22Rv1 (cell line): Measurements from ENCODE around the gene COQ5.
"Not testable (repeated sequence)": the region's sequence is repeated elsewhere in the genome, so short reads cannot be mapped to it uniquely, and the experiment has no call there.

Experiments used
- H3K27ac ChIP-seq: fragments of 450-650 bp; 2 replicates; pipeline ENCODE4 v1.5.1; 2017
- ZFX ChIP-seq: fragments of 450-650 bp; IDR thresholded peaks from 2 replicates; pipeline ENCODE4 v1.6.1; 2017; ENCODE audit warnings: antibody characterized with exemption, borderline replicate concordance
- TF ChIP-seq, protein P1 (sequence below): fragments of 450-650 bp; IDR thresholded peaks from 2 replicates; pipeline ENCODE4 v1.5.1; 2017; ENCODE audit warnings: mild to moderate bottlenecking

Gene COQ5

DNA sequence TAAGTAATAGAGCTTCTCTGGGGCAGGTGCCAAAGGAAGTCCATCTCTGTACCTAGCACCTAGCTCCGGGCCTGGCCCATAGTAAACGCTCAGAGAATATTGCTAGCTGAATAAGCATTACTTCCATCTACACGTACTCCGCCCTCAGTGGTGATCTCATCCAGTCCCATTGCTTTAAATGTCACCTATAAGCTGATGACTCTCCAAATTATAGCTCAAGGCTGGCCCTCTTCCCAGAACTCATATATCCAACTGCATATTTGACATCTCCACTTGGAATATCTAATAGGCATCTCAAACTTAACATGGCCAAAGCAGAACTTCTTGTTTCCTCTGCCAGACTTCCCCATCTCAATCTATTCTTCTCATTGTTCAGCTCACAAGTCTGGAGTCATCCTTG is 39.9 kb downstream of the COQ5 start:
- peak overlapping the region; percentile 11; the same call in 1 of the 2 replicates for H3K27ac ChIP-seq
- TF ChIP-seq, protein P1, sequence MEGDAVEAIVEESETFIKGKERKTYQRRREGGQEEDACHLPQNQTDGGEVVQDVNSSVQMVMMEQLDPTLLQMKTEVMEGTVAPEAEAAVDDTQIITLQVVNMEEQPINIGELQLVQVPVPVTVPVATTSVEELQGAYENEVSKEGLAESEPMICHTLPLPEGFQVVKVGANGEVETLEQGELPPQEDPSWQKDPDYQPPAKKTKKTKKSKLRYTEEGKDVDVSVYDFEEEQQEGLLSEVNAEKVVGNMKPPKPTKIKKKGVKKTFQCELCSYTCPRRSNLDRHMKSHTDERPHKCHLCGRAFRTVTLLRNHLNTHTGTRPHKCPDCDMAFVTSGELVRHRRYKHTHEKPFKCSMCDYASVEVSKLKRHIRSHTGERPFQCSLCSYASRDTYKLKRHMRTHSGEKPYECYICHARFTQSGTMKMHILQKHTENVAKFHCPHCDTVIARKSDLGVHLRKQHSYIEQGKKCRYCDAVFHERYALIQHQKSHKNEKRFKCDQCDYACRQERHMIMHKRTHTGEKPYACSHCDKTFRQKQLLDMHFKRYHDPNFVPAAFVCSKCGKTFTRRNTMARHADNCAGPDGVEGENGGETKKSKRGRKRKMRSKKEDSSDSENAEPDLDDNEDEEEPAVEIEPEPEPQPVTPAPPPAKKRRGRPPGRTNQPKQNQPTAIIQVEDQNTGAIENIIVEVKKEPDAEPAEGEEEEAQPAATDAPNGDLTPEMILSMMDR, result no peak
- no peak for TF ChIP-seq ZFX

DNA sequence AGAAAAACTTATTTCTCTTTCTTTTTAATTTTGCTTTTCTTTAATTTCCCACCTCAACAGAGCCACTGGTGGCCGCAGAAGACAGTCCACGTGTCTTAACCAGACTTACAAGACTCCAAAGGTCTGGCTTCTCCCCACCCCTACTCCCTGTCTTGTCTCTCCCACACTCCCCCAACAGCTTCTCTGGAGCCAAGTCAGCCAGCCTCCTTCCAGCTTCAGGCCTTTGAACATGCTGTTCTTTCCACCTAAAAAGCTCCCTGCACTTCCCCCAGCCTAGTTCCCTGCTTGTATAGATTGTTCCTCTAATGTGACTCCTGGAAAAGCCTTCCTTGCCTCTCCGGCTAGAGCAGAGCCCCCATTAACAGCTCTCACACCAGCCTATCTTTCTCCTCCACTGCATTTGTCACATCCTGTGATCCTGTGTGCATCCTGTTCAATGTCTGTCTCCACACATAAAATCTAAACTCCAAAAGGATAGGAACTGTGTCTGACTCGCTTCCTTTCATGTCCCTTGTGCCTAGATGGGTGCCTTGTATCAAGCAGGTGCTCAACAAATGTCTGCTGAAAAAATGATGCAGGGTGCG is 40.8 kb downstream of the COQ5 start:
- TF ChIP-seq ZFX, result no peak
- TF ChIP-seq, protein P1, result no peak
- H3K27ac ChIP-seq, result 0 out of 2 replicates have a peak overlapping the region, but pooled peaks have one; percentile 0

- H3K27ac ChIP-seq, result not testable (repeated sequence)
Observed at GRCh38 chr12:120487552-120487951, 41.4 kb downstream of the COQ5 start.

DNA sequence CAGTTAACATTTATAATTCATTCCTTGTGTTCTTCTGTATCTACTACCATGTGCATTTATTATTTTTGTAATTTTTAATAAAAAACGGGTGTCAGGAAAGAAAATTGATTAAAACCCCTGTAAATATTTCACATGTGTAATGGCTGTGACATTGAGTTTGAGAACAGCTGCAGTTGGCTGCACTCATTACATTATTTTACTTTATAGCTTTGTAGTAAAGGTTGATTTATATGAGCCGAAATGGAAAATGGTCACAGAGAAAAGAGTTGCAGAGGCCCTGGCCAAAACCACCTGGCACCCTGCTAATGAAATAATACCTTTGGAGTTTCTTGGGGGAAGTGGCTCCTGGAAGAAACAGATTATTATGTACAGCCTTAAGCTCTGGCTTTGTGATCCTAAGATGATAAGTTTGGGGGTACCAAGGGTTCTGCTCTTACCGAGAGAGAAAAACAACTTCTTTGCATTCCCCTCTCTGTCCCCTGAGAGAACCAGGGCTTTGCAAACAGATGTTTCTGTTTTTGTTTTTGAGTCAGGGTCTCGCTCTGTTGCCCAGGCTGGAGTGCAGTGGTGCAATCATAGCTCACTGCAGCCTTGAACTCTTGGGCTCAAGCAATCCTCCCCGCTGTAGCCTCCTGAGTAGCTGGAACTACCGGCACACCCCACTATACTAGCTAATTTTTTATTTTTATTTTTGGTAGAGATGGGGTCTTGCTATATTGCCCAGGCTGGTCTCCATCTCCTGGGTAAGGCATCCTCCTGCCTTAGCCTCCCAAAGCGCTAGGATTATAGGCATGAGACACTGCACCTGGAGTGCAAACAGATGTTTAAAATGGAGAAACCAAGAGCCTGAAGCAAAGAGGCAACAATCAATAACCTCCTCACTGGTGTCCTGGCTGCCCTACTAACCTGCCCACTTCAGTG is 42.7 kb downstream of the COQ5 start:
- H3K27ac ChIP-seq, result no peak overlapping the region
- TF ChIP-seq, protein P1, result no peak
- no peak for TF ChIP-seq ZFX

- H3K27ac ChIP-seq, result no peak overlapping the region
- TF ChIP-seq, protein P1, result no peak
- TF ChIP-seq ZFX, result no peak
Observed at GRCh38 chr12:120483621-120484020, 45.3 kb downstream of the COQ5 start.

GRCh38 chr12:120481022-120481767 is 47.8 kb downstream of the COQ5 start:
- H3K27ac ChIP-seq, result no peak overlapping the region
- TF ChIP-seq, protein P1, result no peak
- TF ChIP-seq ZFX, result no peak

DNA sequence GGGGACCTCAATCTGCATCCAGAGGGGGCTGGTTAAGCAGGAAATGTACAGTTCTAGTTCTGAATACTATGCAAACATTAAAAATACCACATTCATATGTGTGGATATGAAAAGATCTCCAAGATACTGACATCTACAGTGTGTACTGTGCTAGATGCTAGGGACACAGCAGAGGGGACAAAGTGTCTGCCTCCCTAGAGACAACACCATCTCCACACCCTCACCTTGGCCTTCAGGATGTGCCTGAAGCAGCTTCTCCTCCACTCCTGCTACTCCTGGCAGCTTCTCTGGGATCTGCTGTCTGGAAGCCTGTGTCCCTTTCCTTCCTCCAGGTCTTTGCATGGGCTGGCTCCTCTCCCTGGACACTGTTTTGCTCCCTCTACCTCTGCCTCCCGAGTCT is 48.7 kb downstream of the COQ5 start:
- no peak overlapping the region for H3K27ac ChIP-seq
- TF ChIP-seq ZFX, result no peak
- TF ChIP-seq, protein P1, result no peak
